DMS153 treated with DMSO at 0.1 percent for 48 hours (cell line): Measurements from ENCODE around the gene SLC35E1.

Experiments
- DNase-seq: peaks from one replicate; lab custom pipeline; 2025; ENCODE audit not compliant: unreplicated experiment; lab: John Stamatoyannopoulos, UW

Gene SLC35E1

GRCh38 chr19:16582486-16583261, 10.5 kb upstream of the SLC35E1 start:
- DNase-seq = no peak

- no peak for DNase-seq
These were observed 9.7 kb upstream of the SLC35E1 start for GRCh38 chr19:16581971-16582343.

- no peak for DNase-seq
These were observed 9.1 kb upstream of the SLC35E1 start for GRCh38 chr19:16581145-16581970.

- no peak for DNase-seq
These were observed 7.2 kb upstream of the SLC35E1 start for GRCh38 chr19:16579381-16579780.

- no peak for DNase-seq
These were observed 5.3 kb upstream of the SLC35E1 start for GRCh38 chr19:16577531-16577985.

- DNase-seq = no peak
These were observed 4.7 kb upstream of the SLC35E1 start for GRCh38 chr19:16576690-16577530.

GRCh38 chr19:16575861-16576689, 3.9 kb upstream of the SLC35E1 start:
- DNase-seq = no peak

- no peak for DNase-seq
These were observed 3.1 kb upstream of the SLC35E1 start for GRCh38 chr19:16575282-16575681.

- DNase-seq = no peak
These were observed 1.7 kb upstream of the SLC35E1 start for GRCh38 chr19:16573925-16574324.

- DNase-seq = no peak
These were observed 1.1 kb upstream of the SLC35E1 start for GRCh38 chr19:16573296-16573695.

GRCh38 chr19:16571822-16572331, 338 bp downstream of the SLC35E1 start:
- no peak for DNase-seq

- no peak for DNase-seq
These were observed 932 bp downstream of the SLC35E1 start for GRCh38 chr19:16571283-16571682.

- no peak for DNase-seq
These were observed 2.5 kb downstream of the SLC35E1 start for GRCh38 chr19:16569609-16570320.

- no peak for DNase-seq
These were observed 5.5 kb downstream of the SLC35E1 start for GRCh38 chr19:16566702-16567101.

- no peak for DNase-seq
These were observed 6.1 kb downstream of the SLC35E1 start for GRCh38 chr19:16566161-16566560.

- no peak for DNase-seq
These were observed 7.4 kb downstream of the SLC35E1 start for GRCh38 chr19:16564842-16565241.

GRCh38 chr19:16562608-16563025, 9.6 kb downstream of the SLC35E1 start:
- DNase-seq = no peak

GRCh38 chr19:16561382-16561781, 10.8 kb downstream of the SLC35E1 start:
- no peak for DNase-seq

GRCh38 chr19:16559780-16560276, 12.4 kb downstream of the SLC35E1 start:
- DNase-seq = no peak
